GM15510 (cell line): ENCODE results near the gene ZNF292.

Experiments used
- POLR2A ChIP-seq: IDR thresholded peaks from 3 replicates; pipeline ENCODE4 v1.6.1; 2011; ENCODE audit warnings: borderline replicate concordance; ENCODE audit not compliant: insufficient read length; ENCODE audit errors: extremely low read depth

ZNF292 gene

GRCh38 chr6:87225511-87225910 lies 70.1 kb downstream of the ZNF292 start:
- no peak for TF ChIP-seq POLR2A

DNA sequence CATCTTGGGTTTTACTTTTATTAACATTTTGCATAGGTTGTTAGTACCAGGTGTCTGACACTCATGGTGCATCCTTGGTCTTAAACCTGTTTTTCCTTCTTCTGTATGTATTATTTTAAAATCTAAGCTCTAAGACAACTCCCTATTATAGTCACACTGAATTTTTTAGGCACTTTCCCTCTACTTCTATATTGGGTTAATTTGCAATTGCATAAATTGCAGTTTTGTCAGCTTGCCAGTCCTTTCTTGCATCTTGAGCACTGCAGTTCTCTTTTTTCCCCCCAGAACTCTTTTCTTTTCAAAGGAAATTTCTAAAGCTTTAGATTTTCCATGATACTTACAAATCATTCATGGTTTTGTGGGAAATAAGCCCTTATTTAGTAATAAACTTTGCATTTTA lies 70.6 kb downstream of the ZNF292 start:
- no peak for TF ChIP-seq POLR2A

GRCh38 chr6:87230801-87231200 lies 75.4 kb downstream of the ZNF292 start:
- no peak for TF ChIP-seq POLR2A

DNA sequence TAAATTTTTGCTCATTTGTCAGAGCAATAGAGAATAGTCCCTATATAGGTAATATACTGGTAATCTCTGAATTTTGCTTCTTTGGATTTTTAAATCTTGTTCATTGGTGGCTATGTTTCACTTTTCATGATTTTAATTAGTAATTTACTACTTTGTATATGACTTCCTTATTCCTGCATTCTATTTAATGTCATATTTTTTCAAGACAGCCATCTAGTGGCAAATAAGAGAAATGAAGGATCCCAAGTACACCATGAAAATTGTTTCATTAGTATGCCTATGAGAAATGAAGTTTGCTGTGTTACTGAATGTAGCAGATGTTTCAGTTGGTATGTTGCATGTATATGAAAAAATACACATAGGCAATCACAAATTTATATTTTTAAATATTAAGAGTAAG lies 82.4 kb downstream of the ZNF292 start:
- TF ChIP-seq POLR2A: no peak

DNA sequence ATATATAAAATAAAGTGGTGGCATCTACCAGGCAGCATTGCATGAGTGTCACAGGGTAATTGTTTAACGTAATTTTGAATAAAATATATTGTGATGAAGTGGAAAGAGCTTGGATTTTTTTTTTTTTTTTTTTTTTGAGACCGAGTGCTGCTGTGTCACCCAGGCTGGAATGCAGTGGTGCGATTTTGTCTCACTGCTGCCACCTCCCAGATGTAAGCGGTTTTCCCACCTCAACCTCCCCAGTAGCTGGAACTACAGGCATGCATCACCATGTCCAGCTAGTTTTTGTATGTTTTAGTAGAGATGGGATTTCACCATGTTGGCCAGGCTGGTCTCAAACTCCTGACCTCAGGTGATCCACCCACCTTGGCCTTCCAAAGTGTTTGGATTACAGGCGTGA lies 85.9 kb downstream of the ZNF292 start:
- TF ChIP-seq POLR2A: no peak

DNA sequence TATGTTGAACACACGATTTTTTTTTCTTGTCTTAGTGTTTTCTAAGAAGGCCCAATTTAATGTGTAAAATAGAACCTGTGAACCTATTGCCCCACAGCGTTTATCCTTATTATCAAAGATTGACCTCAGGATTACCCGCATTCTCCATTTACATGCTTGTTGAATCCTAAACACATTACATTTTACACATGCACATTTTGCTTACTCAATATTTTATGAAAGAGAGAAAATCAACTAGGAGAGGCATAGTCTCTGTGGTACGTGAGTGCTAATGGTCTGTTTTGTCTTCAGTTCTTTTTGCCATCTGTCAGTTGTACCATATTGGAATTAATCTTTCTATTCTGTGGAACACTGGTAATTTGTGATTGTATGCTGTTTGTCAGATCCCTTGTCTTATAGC lies 86.9 kb downstream of the ZNF292 start:
- TF ChIP-seq POLR2A: no peak

DNA sequence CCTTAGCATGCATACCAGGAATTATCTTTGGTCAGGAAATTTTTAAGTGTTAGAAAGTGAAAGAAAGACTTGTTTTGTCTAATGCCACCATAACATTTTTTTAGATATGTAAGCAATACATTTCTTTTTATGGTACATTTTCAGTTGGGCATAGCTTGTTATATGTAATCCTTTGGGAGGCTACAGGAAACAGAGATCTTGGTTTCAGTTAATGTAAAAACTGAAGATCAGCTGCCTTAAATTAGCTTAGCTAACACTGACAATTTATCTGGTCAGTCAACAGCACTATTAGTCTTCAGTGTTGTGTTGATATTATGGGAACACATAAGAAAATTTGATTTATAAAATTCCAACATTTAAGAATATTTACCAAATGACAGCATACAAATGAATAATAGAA lies 88.4 kb downstream of the ZNF292 start:
- TF ChIP-seq POLR2A: no peak

DNA sequence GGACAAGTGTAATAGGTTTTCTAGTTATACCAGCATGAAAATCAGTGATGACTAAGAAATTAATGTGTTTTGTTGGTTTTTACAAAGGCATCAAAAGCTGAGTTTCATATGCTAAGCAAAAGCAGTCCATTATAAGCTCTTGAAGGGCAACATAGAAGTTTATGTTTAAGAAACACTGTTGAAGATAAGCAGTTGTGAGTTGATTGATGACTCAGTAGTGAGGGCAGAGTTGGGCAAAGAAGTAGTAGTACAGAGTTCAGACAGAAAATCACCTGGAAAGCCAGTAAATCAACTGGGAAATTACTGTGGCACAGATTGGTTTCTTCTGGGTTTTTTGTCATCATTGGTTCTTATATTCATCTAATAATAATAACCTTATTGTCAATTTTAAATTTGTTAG lies 89.0 kb downstream of the ZNF292 start:
- no peak for TF ChIP-seq POLR2A

DNA sequence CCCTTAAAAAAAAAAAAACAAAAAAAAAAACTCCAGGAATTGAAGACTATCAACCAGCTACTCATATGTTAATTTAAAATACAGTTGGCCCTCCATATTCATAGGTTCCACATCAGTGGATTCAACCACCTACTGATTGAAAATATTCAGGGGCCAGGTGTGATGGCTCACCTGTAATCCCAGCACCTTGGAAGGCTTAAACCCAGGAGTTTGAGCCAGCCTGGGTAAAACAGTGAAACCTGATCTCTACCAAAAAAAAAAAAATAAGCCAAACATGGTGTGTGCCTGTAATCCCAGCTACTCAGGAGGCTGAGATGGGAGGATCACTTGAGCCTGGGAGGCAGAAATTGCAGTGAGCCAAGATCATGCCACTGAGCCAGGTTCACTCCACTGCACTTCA lies 94.7 kb downstream of the ZNF292 start:
- TF ChIP-seq POLR2A: no peak

DNA sequence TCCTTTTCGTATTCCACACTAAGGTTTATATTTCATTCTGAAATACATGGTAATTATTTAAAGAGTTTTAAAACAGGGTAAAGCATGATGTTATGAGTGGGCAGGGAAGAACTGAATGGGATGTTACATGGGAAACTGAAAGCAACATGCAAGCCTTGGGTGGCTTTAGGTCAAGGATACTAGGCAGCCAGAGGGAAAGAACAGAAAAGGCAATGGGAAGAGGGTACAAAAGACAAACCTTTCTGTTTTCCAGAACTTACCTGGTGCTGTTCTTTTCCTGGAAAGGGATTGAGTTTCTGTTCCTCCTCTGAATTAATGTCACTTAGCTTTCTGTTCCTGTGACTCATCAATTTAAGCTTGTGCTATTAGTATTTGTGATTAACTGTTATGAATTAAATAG lies 95.9 kb downstream of the ZNF292 start:
- TF ChIP-seq POLR2A: no peak

DNA sequence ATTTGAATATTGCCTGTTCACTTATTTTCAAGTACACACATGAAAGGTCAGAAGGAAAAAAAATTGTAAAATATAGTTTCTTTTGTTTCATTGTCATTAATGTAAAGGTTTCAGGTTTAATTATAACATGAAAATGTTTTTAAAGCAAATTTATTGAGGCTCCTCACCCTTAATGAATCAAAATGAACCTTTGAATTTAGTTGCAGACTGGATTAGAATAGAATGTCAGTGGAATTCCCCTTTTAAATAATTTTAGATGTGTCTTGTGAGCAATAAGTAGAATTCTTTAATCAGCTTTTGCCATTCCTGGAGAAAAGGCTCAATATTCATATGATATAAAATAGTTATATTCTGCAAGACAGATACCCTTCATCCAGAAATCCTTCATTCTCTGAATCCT lies 96.4 kb downstream of the ZNF292 start:
- TF ChIP-seq POLR2A: no peak

DNA sequence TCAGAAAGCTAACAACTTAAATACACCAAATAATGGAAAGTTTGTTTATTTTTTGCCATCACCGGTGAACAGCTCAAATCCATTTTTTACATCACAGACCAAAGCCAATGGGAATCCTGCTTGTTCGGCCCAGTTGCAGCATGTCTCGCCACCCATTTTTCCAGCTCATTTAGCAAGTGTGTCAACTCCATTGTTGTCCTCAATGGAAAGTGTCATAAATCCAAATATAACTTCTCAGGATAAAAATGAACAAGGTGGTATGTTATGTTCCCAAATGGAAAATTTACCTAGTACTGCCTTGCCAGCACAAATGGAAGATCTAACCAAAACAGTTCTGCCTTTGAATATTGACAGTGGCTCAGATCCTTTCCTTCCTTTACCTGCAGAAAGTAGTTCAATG lies 101.7 kb downstream of the ZNF292 start:
- no peak for TF ChIP-seq POLR2A

DNA sequence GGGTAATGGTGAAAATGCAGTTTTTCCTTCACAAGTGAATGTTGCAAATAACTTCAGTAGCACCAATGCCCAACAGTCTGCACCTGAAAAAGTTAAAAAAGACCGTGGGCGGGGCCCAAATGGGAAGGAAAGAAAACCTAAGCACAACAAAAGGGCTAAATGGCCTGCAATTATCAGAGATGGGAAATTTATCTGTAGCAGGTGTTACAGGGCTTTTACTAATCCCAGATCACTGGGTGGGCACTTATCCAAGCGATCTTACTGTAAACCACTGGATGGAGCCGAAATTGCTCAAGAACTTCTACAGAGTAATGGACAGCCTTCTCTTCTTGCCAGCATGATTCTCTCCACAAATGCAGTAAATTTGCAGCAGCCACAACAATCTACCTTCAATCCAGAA lies 102.2 kb downstream of the ZNF292 start:
- TF ChIP-seq POLR2A: no peak

DNA sequence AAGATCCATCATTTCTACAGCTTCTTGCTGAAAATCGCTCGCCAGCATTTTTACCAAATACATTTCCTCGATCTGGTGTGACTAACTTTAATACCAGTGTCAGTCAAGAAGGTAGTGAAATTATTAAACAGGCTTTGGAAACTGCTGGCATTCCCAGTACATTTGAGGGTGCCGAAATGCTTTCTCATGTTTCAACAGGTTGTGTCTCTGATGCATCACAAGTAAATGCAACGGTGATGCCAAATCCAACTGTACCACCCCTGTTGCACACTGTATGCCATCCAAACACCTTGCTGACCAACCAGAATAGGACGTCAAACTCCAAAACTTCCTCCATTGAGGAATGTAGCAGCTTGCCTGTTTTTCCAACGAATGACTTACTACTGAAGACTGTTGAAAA lies 102.6 kb downstream of the ZNF292 start:
- TF ChIP-seq POLR2A: no peak

GRCh38 chr6:87259791-87260190 lies 104.4 kb downstream of the ZNF292 start:
- TF ChIP-seq POLR2A: no peak

DNA sequence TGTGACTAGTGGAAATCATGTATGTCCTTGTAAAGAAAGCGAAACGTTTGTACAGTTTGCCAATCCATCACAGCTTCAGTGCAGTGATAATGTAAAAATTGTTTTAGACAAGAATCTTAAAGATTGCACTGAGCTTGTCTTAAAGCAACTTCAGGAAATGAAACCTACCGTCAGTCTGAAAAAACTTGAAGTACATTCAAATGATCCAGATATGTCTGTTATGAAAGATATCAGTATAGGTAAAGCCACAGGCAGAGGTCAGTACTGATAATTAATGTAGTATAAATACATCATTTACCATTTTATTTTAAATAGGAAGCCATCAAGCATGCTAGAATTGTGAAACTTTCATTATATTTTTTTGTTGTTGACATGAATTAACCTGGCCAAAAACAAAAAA lies 106.2 kb downstream of the ZNF292 start:
- no peak for TF ChIP-seq POLR2A

DNA sequence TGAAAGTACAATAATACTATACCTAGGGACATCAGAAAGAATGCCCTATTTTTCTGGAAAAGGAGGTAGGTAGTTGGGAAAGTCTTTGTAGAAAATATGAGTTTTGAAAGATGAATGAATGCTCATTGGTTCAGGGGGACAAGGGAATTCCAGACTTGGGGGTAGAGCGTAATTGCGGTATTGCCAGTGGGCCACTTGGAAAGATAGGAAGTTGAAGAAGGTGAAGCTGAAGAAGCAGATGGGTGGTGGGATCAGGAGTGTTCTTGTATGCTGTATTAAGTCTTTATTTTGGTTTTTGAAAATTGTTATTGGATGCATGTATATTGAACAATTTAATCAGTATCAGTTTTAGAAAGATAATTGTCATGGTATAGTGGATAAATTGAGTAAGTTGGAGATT lies 109.1 kb downstream of the ZNF292 start:
- TF ChIP-seq POLR2A: no peak

DNA sequence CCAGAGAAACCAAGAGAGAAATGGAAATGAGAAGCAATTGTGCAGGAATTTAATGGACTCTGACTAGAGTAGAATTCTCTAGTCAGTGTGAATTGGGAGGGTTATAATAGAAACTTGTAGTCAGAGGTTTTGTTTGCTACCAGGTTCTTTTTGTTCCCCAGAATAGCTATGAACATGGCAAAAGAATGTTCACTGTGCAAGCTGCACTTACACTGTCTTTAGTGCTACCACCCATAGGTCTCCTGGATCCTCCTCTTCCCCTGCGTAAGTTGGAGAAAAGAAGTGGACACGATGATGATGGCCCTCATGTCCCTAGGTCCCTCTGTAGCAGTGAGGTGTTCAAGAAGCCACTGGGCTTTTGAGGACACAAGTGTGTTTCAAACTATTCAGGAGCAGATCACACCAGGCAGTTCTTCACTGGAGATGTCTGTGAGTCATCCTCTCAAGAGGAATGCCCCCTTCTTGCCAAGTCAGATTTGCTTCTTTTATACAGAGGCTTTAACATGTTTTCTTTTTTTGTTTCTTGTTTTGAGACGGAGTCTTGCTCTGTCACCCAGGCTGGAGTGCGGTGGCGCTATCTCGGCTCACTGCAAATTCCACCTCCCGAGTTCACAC lies 119.4 kb downstream of the ZNF292 start:
- no peak for TF ChIP-seq POLR2A

DNA sequence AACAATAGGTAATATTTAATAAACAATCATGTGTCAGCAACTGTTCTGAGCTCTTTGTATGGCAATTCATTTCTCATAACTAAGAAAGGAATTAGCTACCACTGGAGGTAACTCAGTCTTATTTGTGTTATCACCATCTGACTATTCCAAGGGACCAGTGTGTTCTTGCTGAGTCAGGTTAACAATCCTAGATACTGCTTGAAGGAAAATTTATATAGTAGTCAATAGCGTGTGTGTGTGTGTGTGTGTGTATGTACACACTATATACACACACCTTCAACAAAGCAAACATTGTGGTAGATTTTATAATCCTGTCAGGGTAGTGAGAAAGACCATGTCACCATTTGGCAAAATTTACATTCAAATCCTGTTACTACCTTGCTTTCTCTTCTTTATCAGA lies 121.3 kb downstream of the ZNF292 start:
- no peak for TF ChIP-seq POLR2A

DNA sequence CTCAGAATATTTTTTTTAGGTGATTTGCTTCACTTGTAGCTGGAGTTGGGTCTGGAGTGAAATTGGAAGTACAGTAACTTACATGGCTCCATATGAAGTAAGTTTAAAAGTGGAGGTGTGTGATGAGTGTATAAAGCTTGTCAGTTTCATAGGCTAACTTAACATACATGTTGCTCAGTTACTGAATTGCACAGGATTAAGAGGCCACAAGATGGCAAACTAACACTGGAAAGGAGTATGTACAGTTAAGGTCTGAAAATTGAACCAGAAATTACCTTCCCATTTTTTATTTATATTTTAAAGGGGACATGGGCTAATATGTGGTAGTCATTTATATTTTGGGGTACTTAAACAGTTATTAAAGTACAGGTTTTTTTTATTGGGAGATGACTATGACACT lies 121.8 kb downstream of the ZNF292 start:
- no peak for TF ChIP-seq POLR2A
